ENCODE results near the gene NTN3.

DNA sequence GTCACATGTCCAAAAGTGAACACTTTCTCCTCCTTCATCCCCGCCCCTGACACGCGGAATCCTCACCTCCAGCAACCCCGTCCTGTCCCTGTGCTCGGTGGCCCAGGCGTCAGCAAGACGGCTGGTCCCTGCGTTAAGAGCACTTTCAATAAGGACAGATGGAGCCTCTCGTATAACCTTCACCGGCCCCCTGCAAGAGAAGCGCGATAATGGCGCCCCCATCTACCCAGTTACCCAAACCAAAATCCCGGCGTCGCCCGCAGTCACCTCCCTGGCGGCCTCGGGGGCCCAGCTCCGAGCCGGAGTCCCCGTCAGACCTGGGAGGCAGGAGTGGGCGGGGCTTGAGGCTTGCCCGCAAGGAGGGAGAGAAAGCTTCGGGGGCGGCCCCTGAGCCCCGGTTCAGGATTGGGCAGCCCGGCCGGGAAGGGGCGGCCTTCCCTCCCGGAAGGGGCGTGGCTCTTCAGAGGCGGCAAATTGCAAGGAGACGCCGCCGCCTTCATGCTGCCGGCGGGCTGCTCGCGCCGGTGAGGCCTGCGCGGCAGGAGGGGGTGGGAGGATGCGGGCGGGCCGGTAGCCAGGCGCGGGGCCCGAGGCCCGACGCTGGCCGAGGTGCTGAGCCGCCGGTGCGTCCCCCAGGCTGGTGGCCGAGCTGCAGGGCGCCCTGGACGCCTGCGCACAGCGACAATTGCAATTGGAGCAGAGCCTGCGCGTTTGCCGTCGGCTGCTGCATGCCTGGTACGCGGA lies 11.3 kb upstream of the NTN3 start, which contains the start of gene TEDC2:
- TF ChIP-seq, protein P1, sequence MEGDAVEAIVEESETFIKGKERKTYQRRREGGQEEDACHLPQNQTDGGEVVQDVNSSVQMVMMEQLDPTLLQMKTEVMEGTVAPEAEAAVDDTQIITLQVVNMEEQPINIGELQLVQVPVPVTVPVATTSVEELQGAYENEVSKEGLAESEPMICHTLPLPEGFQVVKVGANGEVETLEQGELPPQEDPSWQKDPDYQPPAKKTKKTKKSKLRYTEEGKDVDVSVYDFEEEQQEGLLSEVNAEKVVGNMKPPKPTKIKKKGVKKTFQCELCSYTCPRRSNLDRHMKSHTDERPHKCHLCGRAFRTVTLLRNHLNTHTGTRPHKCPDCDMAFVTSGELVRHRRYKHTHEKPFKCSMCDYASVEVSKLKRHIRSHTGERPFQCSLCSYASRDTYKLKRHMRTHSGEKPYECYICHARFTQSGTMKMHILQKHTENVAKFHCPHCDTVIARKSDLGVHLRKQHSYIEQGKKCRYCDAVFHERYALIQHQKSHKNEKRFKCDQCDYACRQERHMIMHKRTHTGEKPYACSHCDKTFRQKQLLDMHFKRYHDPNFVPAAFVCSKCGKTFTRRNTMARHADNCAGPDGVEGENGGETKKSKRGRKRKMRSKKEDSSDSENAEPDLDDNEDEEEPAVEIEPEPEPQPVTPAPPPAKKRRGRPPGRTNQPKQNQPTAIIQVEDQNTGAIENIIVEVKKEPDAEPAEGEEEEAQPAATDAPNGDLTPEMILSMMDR (conservative IDR thresholded peaks at IDR 0.05; ENCODE audit: low read depth, low read length), result no peak
- TF ChIP-seq RFX5 (IDR thresholded peaks at IDR 0.05; ENCODE audit: low read depth, low read length) (no peak), POLR2A (IDR thresholded peaks at IDR 0.05; ENCODE audit: low read depth, low read length) (no peak), NFE2L2 (IDR thresholded peaks at IDR 0.05; ENCODE audit: low read depth, low read length) (no peak), CHD1 (IDR thresholded peaks at IDR 0.05; ENCODE audit: low read depth, low read length) (no peak), SMC3 (IDR thresholded peaks at IDR 0.05; ENCODE audit: low read depth, low read length) (no peak), CEBPB (IDR thresholded peaks at IDR 0.05; ENCODE audit: low read depth, low read length) (no peak), RAD21 (IDR thresholded peaks at IDR 0.05; ENCODE audit: low read length) (no peak)

All from IMR-90 (cell line).